ENCODE measurements around the gene PAK2. TPM values are rescaled to one million over a fixed set of nuclear protein-coding genes. Genes with fewer than 3 reads are reported as not detected.

PAK2 gene
- total and polyA plus RNA-seq, 7 donors: 17.3 to 79.4 (median 44.3) TPM

DNA sequence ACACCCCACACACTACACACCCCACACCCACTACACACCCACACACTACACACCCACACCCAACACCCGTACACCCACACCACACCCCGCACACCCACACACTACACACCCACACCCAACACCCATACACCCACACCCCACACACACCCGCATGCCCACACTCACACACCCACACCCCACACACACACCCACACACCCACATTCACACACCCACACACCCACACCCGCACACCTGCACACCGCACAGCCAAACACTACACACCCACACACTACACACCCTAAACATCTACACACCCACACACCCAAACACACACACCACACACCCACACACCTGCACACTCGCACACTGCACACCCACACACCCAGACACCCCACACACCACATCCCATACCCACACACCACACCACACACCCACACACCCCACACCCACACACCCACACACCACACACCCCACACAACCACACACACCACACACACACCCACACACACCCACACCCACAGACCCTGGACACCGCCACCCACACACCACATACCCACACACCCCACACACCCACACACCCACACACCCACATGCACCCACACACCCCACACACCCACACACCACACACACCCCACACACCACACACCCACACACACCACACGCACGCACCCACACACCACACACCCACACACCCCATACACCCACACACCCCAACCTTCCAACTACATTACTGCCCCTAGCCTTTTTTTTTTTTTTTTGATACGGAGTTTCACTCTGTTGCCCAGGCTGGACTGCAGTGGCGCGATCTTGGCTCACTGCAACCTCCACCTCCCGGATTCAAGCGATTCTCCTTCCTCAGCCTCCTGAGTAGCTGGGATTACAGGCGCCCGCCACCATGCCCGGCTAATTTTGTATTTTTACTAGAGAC is 44.5 kb upstream of the PAK2 start:
- no peaks in the 10 kb centered on the region for H3K36me3 ChIP-seq (ENCODE audit: insufficient read depth in 1 of 2, low read depth in 1 of 2)
- no peak overlapping the region for H3K4me3 ChIP-seq
- intact Hi-C loops (cut with DNase I): no loop called here
- DNase-seq (no peak), ATAC-seq (no peak)
- TF ChIP-seq, protein P1, sequence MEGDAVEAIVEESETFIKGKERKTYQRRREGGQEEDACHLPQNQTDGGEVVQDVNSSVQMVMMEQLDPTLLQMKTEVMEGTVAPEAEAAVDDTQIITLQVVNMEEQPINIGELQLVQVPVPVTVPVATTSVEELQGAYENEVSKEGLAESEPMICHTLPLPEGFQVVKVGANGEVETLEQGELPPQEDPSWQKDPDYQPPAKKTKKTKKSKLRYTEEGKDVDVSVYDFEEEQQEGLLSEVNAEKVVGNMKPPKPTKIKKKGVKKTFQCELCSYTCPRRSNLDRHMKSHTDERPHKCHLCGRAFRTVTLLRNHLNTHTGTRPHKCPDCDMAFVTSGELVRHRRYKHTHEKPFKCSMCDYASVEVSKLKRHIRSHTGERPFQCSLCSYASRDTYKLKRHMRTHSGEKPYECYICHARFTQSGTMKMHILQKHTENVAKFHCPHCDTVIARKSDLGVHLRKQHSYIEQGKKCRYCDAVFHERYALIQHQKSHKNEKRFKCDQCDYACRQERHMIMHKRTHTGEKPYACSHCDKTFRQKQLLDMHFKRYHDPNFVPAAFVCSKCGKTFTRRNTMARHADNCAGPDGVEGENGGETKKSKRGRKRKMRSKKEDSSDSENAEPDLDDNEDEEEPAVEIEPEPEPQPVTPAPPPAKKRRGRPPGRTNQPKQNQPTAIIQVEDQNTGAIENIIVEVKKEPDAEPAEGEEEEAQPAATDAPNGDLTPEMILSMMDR (IDR thresholded peaks at IDR 0.05): no peak
- 92 to 95% (median 94%) methylated on average over 16 to 17 of the region's 17 CpGs for WGBS, 3 donors
- H3K27me3 ChIP-seq (ENCODE audit: insufficient read depth in 3 of 3, low read length in 2 of 3): no peaks in the 10 kb centered on the region
- no peaks in the 10 kb centered on the region for H3K4me1 ChIP-seq
- no peaks in the 10 kb centered on the region for H3K9me3 ChIP-seq
- H3K27ac ChIP-seq: no peak overlapping the region

DNA sequence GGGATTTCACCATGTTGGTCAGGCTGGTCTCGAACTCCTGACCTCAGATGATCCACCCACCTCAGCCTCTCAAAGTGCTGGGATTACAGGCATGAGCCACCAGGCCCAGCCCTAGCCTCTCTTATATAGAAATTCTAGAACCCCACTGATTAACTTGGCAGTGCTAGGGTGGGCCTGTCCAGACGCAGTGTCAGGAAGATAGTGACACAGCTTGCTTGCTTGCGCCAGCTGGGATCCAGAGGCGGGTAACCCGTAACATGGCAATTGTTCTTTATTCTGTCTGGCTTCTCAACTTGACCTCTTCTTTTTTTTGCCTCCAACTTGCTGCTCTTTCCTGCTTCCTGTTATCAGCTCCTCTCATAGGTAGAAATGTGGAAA is 43.8 kb upstream of the PAK2 start:
- Histone ChIP-seq H3K4me3 (no peak overlapping the region), H3K27me3 (ENCODE audit: insufficient read depth in 3 of 3, low read length in 2 of 3) (no peaks in the 10 kb centered on the region), H3K27ac (no peak overlapping the region), H3K9me3 (no peaks in the 10 kb centered on the region), H3K36me3 (ENCODE audit: insufficient read depth in 1 of 2, low read depth in 1 of 2) (no peaks in the 10 kb centered on the region), H3K4me1 (no peaks in the 10 kb centered on the region)
- intact Hi-C loops (cut with DNase I): no loop called here
- DNase-seq (no peak), ATAC-seq (no peak)
- 76 to 84% (median 77%) methylated on average over 5 of the region's 5 CpGs for WGBS, 3 donors
- TF ChIP-seq, protein P1 (IDR thresholded peaks at IDR 0.05): no peak

- H3K9me3 ChIP-seq: no peaks in the 10 kb centered on the region
- 81 to 84% (median 82%) methylated on average over 5 of the region's 5 CpGs for WGBS, 3 donors
- intact Hi-C loops (cut with DNase I): no loop called here
- H3K27me3 ChIP-seq (ENCODE audit: insufficient read depth in 3 of 3, low read length in 2 of 3): no peaks in the 10 kb centered on the region
- no peaks in the 10 kb centered on the region for H3K36me3 ChIP-seq (ENCODE audit: insufficient read depth in 1 of 2, low read depth in 1 of 2)
- no peak overlapping the region for H3K27ac ChIP-seq
- H3K4me3 ChIP-seq: no peak overlapping the region
- no peak for DNase-seq
- H3K4me1 ChIP-seq: no peaks in the 10 kb centered on the region
- TF ChIP-seq, protein P1 (IDR thresholded peaks at IDR 0.05): no peak
- no peak for ATAC-seq
Measured at GRCh38 chr3:196697270-196697669, 42.4 kb upstream of the PAK2 start.

DNA sequence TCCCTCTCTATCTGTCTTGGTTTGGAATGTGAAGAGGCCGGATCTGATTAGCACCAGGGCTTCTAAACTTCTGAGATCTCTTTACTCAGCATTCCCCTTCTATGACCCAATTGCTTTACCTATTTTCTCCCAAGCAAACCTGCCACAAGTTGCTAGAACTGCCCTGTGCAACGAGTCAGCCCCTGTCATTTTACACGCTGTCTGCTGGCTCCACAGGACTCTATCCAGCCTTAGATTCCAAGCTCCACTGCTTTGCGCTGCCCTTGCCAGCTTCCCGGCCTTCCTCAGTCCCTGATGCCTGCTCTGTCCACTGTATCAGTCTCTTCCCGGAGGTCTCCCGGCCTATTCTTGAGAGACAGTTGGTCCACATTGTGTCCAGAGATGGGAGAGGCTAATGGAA is 39.9 kb upstream of the PAK2 start:
- Histone ChIP-seq H3K27me3 (ENCODE audit: insufficient read depth in 3 of 3, low read length in 2 of 3) (no peaks in the 10 kb centered on the region), H3K36me3 (ENCODE audit: insufficient read depth in 1 of 2, low read depth in 1 of 2) (no peaks in the 10 kb centered on the region), H3K4me1 (no peaks in the 10 kb centered on the region), H3K9me3 (no peaks in the 10 kb centered on the region), H3K27ac (no peak overlapping the region), H3K4me3 (no peak overlapping the region)
- no peak for ATAC-seq
- DNase-seq: no peak
- TF ChIP-seq, protein P1 (IDR thresholded peaks at IDR 0.05): no peak
- intact Hi-C loops (cut with DNase I): no loop called here
- 76 to 79% (median 77%) methylated on average over 7 of the region's 7 CpGs for whole genome bisulfite sequencing, 3 donors
